KMS-11 (cell line): ENCODE data around the gene CBX8.
A peak's percentile ranks its signal among the peaks of the same experiment; 100 is the strongest.

Source experiments
- H2AFZ ChIP-seq: fragments of 200-600 bp; sonication (generic); 2 replicates; pipeline ENCODE4 v1.6.1; 2016; ENCODE audit warnings: antibody characterized with exemption, mixed run types, low read depth
- H3K27ac ChIP-seq: fragments of 200-600 bp; sonication (generic); 2 replicates; pipeline ENCODE4 v1.6.1; 2016; ENCODE audit warnings: mild to moderate bottlenecking, mixed run types
- H3K27me3 ChIP-seq: fragments of 200-600 bp; sonication (generic); 2 replicates; pipeline ENCODE4 v1.6.1; 2017; ENCODE audit warnings: mild to moderate bottlenecking, low read depth, mixed run types, moderate library complexity; ENCODE audit not compliant: insufficient read depth
- H3K36me3 ChIP-seq: fragments of 200-600 bp; sonication (generic); 2 replicates; pipeline ENCODE4 v1.6.1; 2017; ENCODE audit warnings: mild to moderate bottlenecking, mixed run types; ENCODE audit not compliant: insufficient read depth
- H3K4me1 ChIP-seq: fragments of 200-600 bp; sonication (generic); 2 replicates; pipeline ENCODE4 v1.6.1; 2016; ENCODE audit warnings: mild to moderate bottlenecking, low read depth, mixed run types; ENCODE audit not compliant: poor library complexity, severe bottlenecking
- H3K4me2 ChIP-seq: fragments of 200-600 bp; sonication (generic); 2 replicates; pipeline ENCODE4 v1.7.0; 2016; ENCODE audit warnings: mild to moderate bottlenecking, mixed run types
- H3K4me3 ChIP-seq: fragments of 200-600 bp; sonication (generic); IDR thresholded peaks from 2 replicates; pipeline ENCODE4 v1.6.1; 2017; ENCODE audit warnings: low read depth, low read length, mixed read lengths; ENCODE audit not compliant: insufficient read depth
- H3K79me2 ChIP-seq: fragments of 200-600 bp; sonication (generic); 2 replicates; pipeline ENCODE4 v1.6.1; 2016; ENCODE audit warnings: low read depth, mixed run types; ENCODE audit not compliant: insufficient read depth
- H3K9ac ChIP-seq: fragments of 200-600 bp; sonication (generic); 2 replicates; pipeline ENCODE4 v1.6.1; 2016; ENCODE audit warnings: mild to moderate bottlenecking, mixed run types
- H4K20me1 ChIP-seq: fragments of 200-600 bp; sonication (generic); 2 replicates; pipeline ENCODE4 v1.6.1; 2016; ENCODE audit warnings: mild to moderate bottlenecking, mixed run types; ENCODE audit not compliant: insufficient read depth
- CTCF ChIP-seq: fragments of 200-600 bp; sonication (generic); conservative IDR thresholded peaks from 2 replicates; pipeline ENCODE4 v1.6.1; 2017; ENCODE audit warnings: low read depth, mild to moderate bottlenecking, antibody characterized with exemption, low read length, moderate library complexity, mixed read lengths

The CBX8 gene

GRCh38 chr17:79835470-79835899 lies 38.6 kb upstream of the CBX8 start:
- Histone ChIP-seq H3K36me3 (no peaks in the 10 kb centered on the region), H2AFZ (no peak overlapping the region), H3K4me2 (peak overlapping the region; percentile 93; the same call in 1 of the 2 replicates), H3K27ac (no peak overlapping the region), H4K20me1 (no peaks in the 10 kb centered on the region), H3K4me1 (peaks cover 25% of the 10 kb centered on the region), H3K27me3 (peaks cover 6% of the 10 kb centered on the region), H3K4me3 (no peak overlapping the region), H3K79me2 (peaks cover 31% of the 10 kb centered on the region), H3K9ac (no peak overlapping the region)
- no peak for TF ChIP-seq CTCF

GRCh38 chr17:79834565-79835469 lies 37.9 kb upstream of the CBX8 start:
- Histone ChIP-seq H2AFZ (no peak overlapping the region), H3K4me2 (no peak overlapping the region; the same call in 1 of the 2 replicates), H3K4me1 (peaks cover 19% of the 10 kb centered on the region), H4K20me1 (no peaks in the 10 kb centered on the region), H3K4me3 (no peak overlapping the region), H3K9ac (no peak overlapping the region), H3K27me3 (no peaks in the 10 kb centered on the region), H3K36me3 (no peaks in the 10 kb centered on the region), H3K27ac (no peak overlapping the region), H3K79me2 (peaks cover 31% of the 10 kb centered on the region)
- peak; percentile 75 for TF ChIP-seq CTCF

- Histone ChIP-seq H3K79me2 (peaks cover 31% of the 10 kb centered on the region), H3K27ac (no peak overlapping the region), H3K27me3 (no peaks in the 10 kb centered on the region), H3K36me3 (no peaks in the 10 kb centered on the region), H3K4me1 (peaks cover 19% of the 10 kb centered on the region), H2AFZ (no peak overlapping the region), H4K20me1 (no peaks in the 10 kb centered on the region), H3K4me3 (no peak overlapping the region), H3K4me2 (no peak overlapping the region), H3K9ac (no peak overlapping the region)
- TF ChIP-seq CTCF = no peak
These were observed 37.1 kb upstream of the CBX8 start for GRCh38 chr17:79833744-79834564.

GRCh38 chr17:79833110-79833450 lies 36.2 kb upstream of the CBX8 start:
- H4K20me1 ChIP-seq = no peaks in the 10 kb centered on the region
- no peak overlapping the region for H2AFZ ChIP-seq
- no peak for TF ChIP-seq CTCF
- no peak overlapping the region for H3K4me2 ChIP-seq
- H3K4me1 ChIP-seq = peaks cover 19% of the 10 kb centered on the region
- H3K79me2 ChIP-seq = peaks cover 26% of the 10 kb centered on the region
- H3K4me3 ChIP-seq = no peak overlapping the region
- H3K27ac ChIP-seq = no peak overlapping the region
- H3K9ac ChIP-seq = no peak overlapping the region
- no peaks in the 10 kb centered on the region for H3K36me3 ChIP-seq
- H3K27me3 ChIP-seq = no peaks in the 10 kb centered on the region
